ENCODE data around the gene MIER3. TPM values are rescaled to one million over a fixed set of nuclear protein-coding genes. Genes with fewer than 3 reads are reported as not detected.

MIER3 gene
- total RNA-seq, 1 experiment from 2014 or later: 44.8 TPM

- no peak overlapping the region for H2BK120ac ChIP-seq (ENCODE audit: low read depth, low read length, poor library complexity, severe bottlenecking)
- no peak overlapping the region for H2AFZ ChIP-seq (ENCODE audit: low read length)
- no peak overlapping the region for H2BK20ac ChIP-seq (ENCODE audit: low read depth, low read length, poor library complexity, severe bottlenecking)
- Mint-ChIP-seq H3K27ac (no peak overlapping the region), H3K36me3 (ENCODE audit: insufficient read depth in 1 of 3, low read depth in 3 of 3) (peaks cover 15 to 43% (median 24%) of the 10 kb centered on the region in 3 experiments), H3K27me3 (ENCODE audit: low read depth) (no peaks in the 10 kb centered on the region), H3K4me3 (no peak overlapping the region), H3K4me1 (no peaks in the 10 kb centered on the region), H3K9me3 (no peaks in the 10 kb centered on the region)
- H3K23ac ChIP-seq (ENCODE audit: insufficient read length, low read depth, low read length): no peak overlapping the region
- H3K79me2 ChIP-seq (ENCODE audit: insufficient read depth, low read length): no peaks in the 10 kb centered on the region
- no peak for DNase-seq
- H4K5ac ChIP-seq (ENCODE audit: insufficient read length, low read depth, low read length): no peak overlapping the region
- no peaks in the 10 kb centered on the region for H3K27me3 ChIP-seq (ENCODE audit: insufficient read depth, low read length)
- no peak overlapping the region for H4K91ac ChIP-seq (ENCODE audit: insufficient read length, low read depth, low read length)
- no peaks in the 10 kb centered on the region for H3K23me2 ChIP-seq (ENCODE audit: insufficient read length, low read depth, low read length, poor library complexity, severe bottlenecking)
- H2BK5ac ChIP-seq (ENCODE audit: insufficient read length, low read length): no peak overlapping the region
- no CpG with 5 or more reads among the region's 5 CpGs for WGBS (ENCODE audit: extremely low coverage, insufficient read length, low lambda C conversion rate)
- H4K20me1 ChIP-seq (ENCODE audit: control insufficient read depth, insufficient read depth, insufficient read length): no peaks in the 10 kb centered on the region
- H3T11ph ChIP-seq (ENCODE audit: low read length): no peak overlapping the region
- H3K56ac ChIP-seq (ENCODE audit: insufficient read length, low read depth, low read length): no peak overlapping the region
- no peaks in the 10 kb centered on the region for H3K79me1 ChIP-seq (ENCODE audit: insufficient read depth, low read depth, low read length, poor library complexity, severe bottlenecking)
- no peak for TF ChIP-seq CTCF (conservative IDR thresholded peaks at IDR 0.05)
- no peak overlapping the region for H2BK15ac ChIP-seq (ENCODE audit: low read depth, low read length)
- H3K27ac ChIP-seq (ENCODE audit: insufficient read length, low read depth, low read length): no peak overlapping the region
- H3K4ac ChIP-seq (ENCODE audit: low read depth, low read length): no peak overlapping the region
- H3K18ac ChIP-seq (ENCODE audit: insufficient read length, low read depth, low read length): no peak overlapping the region
- no peak overlapping the region for H3K9ac ChIP-seq (ENCODE audit: extremely low read depth, insufficient read length, low read length)
- no peaks in the 10 kb centered on the region for H3K4me1 ChIP-seq (ENCODE audit: insufficient read depth, low read length)
- no peak overlapping the region for H3K4me2 ChIP-seq (ENCODE audit: insufficient read depth, insufficient read length, low read length)
- H4K8ac ChIP-seq (replicated peaks; ENCODE audit: insufficient read length, low read depth, low read length): no peak overlapping the region
- no peak overlapping the region for H2AK5ac ChIP-seq (ENCODE audit: insufficient read length, low read length)
- no peaks in the 10 kb centered on the region for H3K9me3 ChIP-seq (ENCODE audit: control insufficient read depth, low read depth, low read length)
- no peak overlapping the region for H3K14ac ChIP-seq (ENCODE audit: insufficient read depth, low read length)
- H2BK12ac ChIP-seq (ENCODE audit: insufficient read length, low read depth, low read length): no peak overlapping the region
Measured at GRCh38 chr5:56881571-56881970, 70.4 kb downstream of the MIER3 start.

Measured in H9 (cell line).